ENCODE results near the gene RAB3B.
"Not testable (repeated sequence)": the region's sequence is repeated elsewhere in the genome, so short reads cannot be mapped to it uniquely, and the experiment has no call there.

RAB3B gene

DNA sequence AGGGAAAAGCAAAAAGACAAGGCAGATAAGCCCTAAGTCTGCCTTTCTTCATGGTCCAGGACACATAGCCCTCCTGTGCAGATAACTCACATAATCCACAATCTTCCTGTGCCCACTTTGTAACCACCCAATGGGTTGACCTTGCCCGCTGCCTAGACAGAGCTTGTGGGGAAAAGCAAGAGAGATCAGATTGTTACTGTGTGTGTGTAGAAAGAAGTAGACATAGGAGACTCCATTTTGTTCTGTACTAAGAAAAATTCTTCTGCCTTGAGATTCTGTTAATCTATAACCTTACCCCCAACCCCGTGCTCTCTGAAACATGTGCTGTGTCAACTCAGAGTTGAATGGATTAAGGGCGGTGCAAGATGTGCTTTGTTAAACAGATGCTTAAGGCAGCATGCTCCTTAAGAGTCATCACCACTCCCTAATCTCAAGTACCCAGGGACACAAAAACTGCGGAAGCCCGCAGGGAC, 15.6 kb upstream of the RAB3B start:
- H3K27ac Mint-ChIP-seq; H3K36me3 Mint-ChIP-seq (ENCODE audit: low read depth); H3K4me3 Mint-ChIP-seq; DNase-seq (ENCODE audit: low spot score); H3K4me1 Mint-ChIP-seq (ENCODE audit: low read depth); H3K9me3 Mint-ChIP-seq: not testable (repeated sequence)
- H3K27me3 Mint-ChIP-seq (ENCODE audit: low read depth), result peaks cover 25% of the 10 kb centered on the region

- DNase-seq (ENCODE audit: low spot score); H3K9me3 Mint-ChIP-seq; H3K36me3 Mint-ChIP-seq (ENCODE audit: low read depth); H3K27ac Mint-ChIP-seq; H3K4me1 Mint-ChIP-seq (ENCODE audit: low read depth); H3K4me3 Mint-ChIP-seq: not testable (repeated sequence)
- peaks cover 25% of the 10 kb centered on the region for H3K27me3 Mint-ChIP-seq (ENCODE audit: low read depth)
Observed at GRCh38 chr1:52005548-52005947, 15.0 kb upstream of the RAB3B start.

DNA sequence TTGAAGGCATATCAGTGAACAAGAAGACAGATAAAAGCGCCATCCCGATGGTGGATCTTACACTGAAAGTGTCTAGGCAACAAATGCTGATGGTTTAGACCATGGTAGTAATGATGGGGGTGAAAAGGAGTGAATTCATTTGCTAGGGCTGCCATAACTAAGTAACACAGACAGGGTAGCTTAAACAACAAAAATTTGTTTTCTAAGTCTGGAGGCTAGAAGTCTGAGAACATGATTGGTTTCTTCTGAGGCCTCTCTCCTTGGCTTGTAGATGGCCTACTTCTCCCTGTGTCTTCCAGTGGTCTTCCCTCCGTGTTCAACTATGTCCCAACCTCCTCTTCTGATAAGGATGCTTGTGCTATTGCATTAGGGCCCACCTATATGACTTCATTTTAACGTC, 13.4 kb upstream of the RAB3B start:
- H3K4me1 Mint-ChIP-seq (ENCODE audit: low read depth), result no peaks in the 10 kb centered on the region
- no peaks in the 10 kb centered on the region for H3K9me3 Mint-ChIP-seq
- no peaks in the 10 kb centered on the region for H3K36me3 Mint-ChIP-seq (ENCODE audit: low read depth)
- no peak overlapping the region for H3K4me3 Mint-ChIP-seq
- no peak for DNase-seq (ENCODE audit: low spot score)
- peaks cover 25% of the 10 kb centered on the region for H3K27me3 Mint-ChIP-seq (ENCODE audit: low read depth)
- no peak overlapping the region for H3K27ac Mint-ChIP-seq

GRCh38 chr1:52002038-52002917, 11.8 kb upstream of the RAB3B start:
- peak; percentile 37 for DNase-seq (ENCODE audit: low spot score)
- no peak overlapping the region for H3K4me3 Mint-ChIP-seq
- H3K27ac Mint-ChIP-seq, result no peak overlapping the region
- no peaks in the 10 kb centered on the region for H3K36me3 Mint-ChIP-seq (ENCODE audit: low read depth)
- H3K9me3 Mint-ChIP-seq, result no peaks in the 10 kb centered on the region
- peaks cover 18% of the 10 kb centered on the region for H3K27me3 Mint-ChIP-seq (ENCODE audit: low read depth)
- no peaks in the 10 kb centered on the region for H3K4me1 Mint-ChIP-seq (ENCODE audit: low read depth)

DNA sequence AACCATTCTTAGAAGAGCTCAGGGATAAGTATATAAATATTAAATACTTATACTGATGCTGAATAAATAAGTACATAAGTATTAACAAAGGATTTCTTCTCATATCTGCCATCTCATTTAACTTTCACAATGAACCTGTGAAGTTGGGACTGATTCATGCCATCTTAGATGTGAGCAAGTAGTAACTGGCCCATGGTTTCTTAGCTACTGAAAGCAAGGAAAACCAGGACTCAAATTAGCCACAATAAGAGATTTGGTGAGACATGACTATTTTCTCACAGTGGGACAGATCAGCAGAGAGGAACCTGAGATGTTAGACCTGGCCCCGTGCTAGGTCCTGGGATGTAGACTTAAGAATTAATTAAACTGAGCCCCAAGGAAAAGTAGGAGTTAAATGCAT, 8.2 kb upstream of the RAB3B start:
- Mint-ChIP-seq H3K4me3 (no peak overlapping the region), H3K9me3 (no peaks in the 10 kb centered on the region), H3K27ac (no peak overlapping the region), H3K36me3 (ENCODE audit: low read depth) (no peaks in the 10 kb centered on the region), H3K4me1 (ENCODE audit: low read depth) (no peaks in the 10 kb centered on the region), H3K27me3 (ENCODE audit: low read depth) (peaks cover 12% of the 10 kb centered on the region)
- no peak for DNase-seq (ENCODE audit: low spot score)

DNA sequence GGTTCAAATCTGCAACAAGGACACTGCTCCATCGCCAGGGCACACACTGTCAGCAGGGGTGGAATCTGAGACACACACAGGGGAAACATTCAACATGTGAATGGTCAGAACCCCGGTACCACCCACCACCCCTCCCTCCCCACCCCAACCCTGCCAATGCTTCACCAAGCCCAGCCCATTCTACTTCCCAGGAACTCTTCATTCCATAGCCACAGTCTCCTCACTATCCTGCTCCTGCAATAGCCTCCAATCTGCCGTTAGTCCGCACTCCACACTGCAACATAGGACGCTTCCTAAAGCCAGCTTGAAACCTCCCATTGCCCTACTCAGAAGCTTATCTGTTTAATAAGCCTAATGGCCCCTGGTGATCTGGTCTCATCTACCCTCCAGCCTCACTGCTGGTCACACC, 7.5 kb upstream of the RAB3B start:
- H3K36me3 Mint-ChIP-seq (ENCODE audit: low read depth), result no peaks in the 10 kb centered on the region
- peaks cover 14% of the 10 kb centered on the region for H3K27me3 Mint-ChIP-seq (ENCODE audit: low read depth)
- H3K27ac Mint-ChIP-seq, result no peak overlapping the region
- H3K9me3 Mint-ChIP-seq, result no peaks in the 10 kb centered on the region
- H3K4me3 Mint-ChIP-seq, result no peak overlapping the region
- H3K4me1 Mint-ChIP-seq (ENCODE audit: low read depth), result no peaks in the 10 kb centered on the region
- DNase-seq (ENCODE audit: low spot score), result no peak

GRCh38 chr1:51989582-51990477, 670 bp downstream of the RAB3B start:
- no peak for DNase-seq (ENCODE audit: low spot score)
- no peak overlapping the region for H3K27ac Mint-ChIP-seq
- H3K4me3 Mint-ChIP-seq, result peak overlapping the region; percentile 68
- no peaks in the 10 kb centered on the region for H3K36me3 Mint-ChIP-seq (ENCODE audit: low read depth)
- peaks cover 47% of the 10 kb centered on the region for H3K27me3 Mint-ChIP-seq (ENCODE audit: low read depth)
- H3K9me3 Mint-ChIP-seq, result no peaks in the 10 kb centered on the region
- peaks cover 8% of the 10 kb centered on the region for H3K4me1 Mint-ChIP-seq (ENCODE audit: low read depth)

DNA sequence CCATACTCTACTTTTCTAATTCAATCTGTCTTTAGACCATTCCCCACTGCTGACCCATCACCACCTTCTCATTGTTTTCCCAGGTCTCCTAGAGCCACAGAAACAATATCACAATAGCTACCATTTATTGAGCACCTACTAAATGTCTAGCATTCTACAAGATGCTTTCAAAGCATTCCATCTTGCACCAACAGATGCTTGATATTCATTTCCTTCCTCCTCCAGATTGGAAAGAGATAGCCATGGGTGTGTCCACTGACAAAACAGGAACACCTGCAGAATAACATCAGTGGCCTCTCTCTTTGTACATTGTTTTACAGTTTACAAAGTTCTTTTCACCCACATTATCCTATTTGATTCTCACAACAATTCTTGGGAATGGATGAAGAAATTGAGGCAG, 2.2 kb downstream of the RAB3B start:
- no peak for DNase-seq (ENCODE audit: low spot score)
- Mint-ChIP-seq H3K4me1 (ENCODE audit: low read depth) (peaks cover 8% of the 10 kb centered on the region), H3K4me3 (no peak overlapping the region), H3K27me3 (ENCODE audit: low read depth) (peaks cover 43% of the 10 kb centered on the region), H3K36me3 (ENCODE audit: low read depth) (no peaks in the 10 kb centered on the region), H3K27ac (no peak overlapping the region), H3K9me3 (no peaks in the 10 kb centered on the region)

DNA sequence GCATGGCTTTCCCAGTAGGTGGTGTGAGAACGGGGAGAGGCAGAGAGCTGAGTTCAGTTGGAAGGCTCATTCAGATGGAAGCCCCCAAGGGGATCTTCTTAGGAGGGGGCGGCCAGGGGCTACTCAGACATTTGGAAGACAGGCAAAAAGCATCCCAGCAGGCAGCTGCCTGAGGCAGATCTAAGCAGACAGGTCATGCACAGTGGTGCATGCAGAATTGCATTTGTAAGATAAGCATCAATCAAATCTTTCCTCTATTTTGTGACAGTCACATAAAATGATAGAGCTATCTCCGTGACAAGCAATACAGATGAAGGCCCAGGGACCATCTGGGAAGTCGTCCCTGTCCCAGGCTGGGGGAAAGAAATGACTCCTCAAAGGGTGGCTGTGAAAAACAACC, 3.8 kb downstream of the RAB3B start:
- peaks cover 8% of the 10 kb centered on the region for H3K4me1 Mint-ChIP-seq (ENCODE audit: low read depth)
- H3K4me3 Mint-ChIP-seq, result no peak overlapping the region
- peaks cover 27% of the 10 kb centered on the region for H3K27me3 Mint-ChIP-seq (ENCODE audit: low read depth)
- no peak overlapping the region for H3K27ac Mint-ChIP-seq
- no peaks in the 10 kb centered on the region for H3K9me3 Mint-ChIP-seq
- no peaks in the 10 kb centered on the region for H3K36me3 Mint-ChIP-seq (ENCODE audit: low read depth)
- DNase-seq (ENCODE audit: low spot score), result no peak

GRCh38 chr1:51982161-51982560, 8.3 kb downstream of the RAB3B start:
- Mint-ChIP-seq H3K27ac (no peak overlapping the region), H3K4me1 (ENCODE audit: low read depth) (no peaks in the 10 kb centered on the region), H3K27me3 (ENCODE audit: low read depth) (peaks cover 4% of the 10 kb centered on the region), H3K36me3 (ENCODE audit: low read depth) (no peaks in the 10 kb centered on the region), H3K9me3 (no peaks in the 10 kb centered on the region), H3K4me3 (no peak overlapping the region)
- no peak for DNase-seq (ENCODE audit: low spot score)

GRCh38 chr1:51981555-51981954, 8.9 kb downstream of the RAB3B start:
- no peak for DNase-seq (ENCODE audit: low spot score)
- Mint-ChIP-seq H3K9me3 (no peaks in the 10 kb centered on the region), H3K4me1 (ENCODE audit: low read depth) (no peaks in the 10 kb centered on the region), H3K27me3 (ENCODE audit: low read depth) (peaks cover 6% of the 10 kb centered on the region), H3K36me3 (ENCODE audit: low read depth) (no peaks in the 10 kb centered on the region), H3K27ac (no peak overlapping the region), H3K4me3 (no peak overlapping the region)

DNA sequence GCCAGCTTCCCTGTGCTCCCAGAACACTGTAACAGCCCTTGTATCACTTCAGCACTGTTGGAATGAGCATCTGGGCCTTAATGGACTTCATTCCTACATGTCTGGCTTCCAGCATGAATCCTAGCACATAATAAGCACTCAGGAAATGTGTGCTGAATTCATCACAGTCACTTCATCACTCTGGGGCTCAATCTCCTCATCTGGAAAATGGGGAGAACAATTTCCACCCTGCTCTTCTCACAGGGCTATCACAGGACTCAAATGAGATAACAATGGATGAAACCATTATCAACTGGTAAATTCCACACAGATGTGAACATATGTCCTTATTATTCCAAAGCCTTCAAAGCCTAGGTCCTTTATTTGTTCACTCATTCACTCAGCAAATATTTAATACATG, 12.4 kb downstream of the RAB3B start:
- Mint-ChIP-seq H3K36me3 (ENCODE audit: low read depth) (no peaks in the 10 kb centered on the region), H3K4me1 (ENCODE audit: low read depth) (no peaks in the 10 kb centered on the region), H3K27ac (no peak overlapping the region), H3K9me3 (no peaks in the 10 kb centered on the region), H3K27me3 (ENCODE audit: low read depth) (peaks cover 6% of the 10 kb centered on the region), H3K4me3 (no peak overlapping the region)
- DNase-seq (ENCODE audit: low spot score), result no peak

- no peaks in the 10 kb centered on the region for H3K9me3 Mint-ChIP-seq
- H3K27ac Mint-ChIP-seq, result no peak overlapping the region
Observed at GRCh38 chr1:51976846-51977602, 13.5 kb downstream of the RAB3B start.

More at GRCh38 chr1:51976846-51977602, 13.5 kb downstream of the RAB3B start:
- H3K4me3 Mint-ChIP-seq, result no peak overlapping the region
- no peak for DNase-seq (ENCODE audit: low spot score)
- no peaks in the 10 kb centered on the region for H3K36me3 Mint-ChIP-seq (ENCODE audit: low read depth)
- no peaks in the 10 kb centered on the region for H3K4me1 Mint-ChIP-seq (ENCODE audit: low read depth)
- peaks cover 6% of the 10 kb centered on the region for H3K27me3 Mint-ChIP-seq (ENCODE audit: low read depth)
